NCI-H2029 (cell line): ENCODE measurements around the gene GRHL1.

Experiments
- DNase-seq: peaks from one replicate; lab custom pipeline; 2025; lab: John Stamatoyannopoulos, UW

Gene GRHL1

DNA sequence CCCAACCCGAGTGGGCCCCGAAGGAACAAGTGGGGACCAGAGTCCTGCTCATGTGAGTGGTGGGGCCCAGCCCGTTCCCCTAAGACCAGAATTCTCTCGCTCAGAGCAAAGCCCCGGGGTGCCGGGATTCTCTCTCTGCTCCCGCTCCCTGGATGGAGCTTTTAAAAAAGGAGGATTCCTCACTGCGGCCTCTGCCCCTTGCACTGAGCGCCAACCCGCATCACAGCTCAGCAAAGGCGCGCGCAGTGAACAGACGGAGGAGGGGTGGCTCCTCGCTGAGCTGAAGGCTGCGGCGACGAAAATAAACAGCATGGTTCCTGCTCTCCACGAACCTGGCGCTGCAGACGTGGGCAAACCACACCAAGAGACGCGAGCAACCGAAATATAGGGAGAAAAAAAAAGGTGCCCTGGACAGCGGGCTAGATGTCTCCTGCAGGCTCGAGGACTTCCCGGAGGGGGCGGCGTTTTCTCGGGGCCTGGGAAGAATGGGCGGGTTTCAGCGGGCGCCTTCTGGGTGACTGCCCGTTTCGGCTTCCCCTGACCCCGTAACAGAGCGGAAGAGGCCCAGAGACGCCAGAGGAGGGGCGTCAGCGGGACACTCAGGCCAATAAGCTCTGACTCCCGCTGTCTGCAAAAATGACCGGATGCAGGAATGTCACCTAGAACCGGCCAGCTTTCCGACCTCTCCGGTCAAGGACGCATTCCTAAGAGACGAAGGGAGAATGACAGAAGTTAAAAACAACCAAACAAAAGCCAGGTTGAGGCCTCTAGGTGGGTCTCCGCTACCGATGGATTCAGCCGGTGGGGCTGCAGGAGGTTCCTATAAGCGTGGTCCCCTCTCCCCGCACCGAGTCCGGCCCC lies 91.0 kb downstream of the GRHL1 start:
- no peak for DNase-seq

DNA sequence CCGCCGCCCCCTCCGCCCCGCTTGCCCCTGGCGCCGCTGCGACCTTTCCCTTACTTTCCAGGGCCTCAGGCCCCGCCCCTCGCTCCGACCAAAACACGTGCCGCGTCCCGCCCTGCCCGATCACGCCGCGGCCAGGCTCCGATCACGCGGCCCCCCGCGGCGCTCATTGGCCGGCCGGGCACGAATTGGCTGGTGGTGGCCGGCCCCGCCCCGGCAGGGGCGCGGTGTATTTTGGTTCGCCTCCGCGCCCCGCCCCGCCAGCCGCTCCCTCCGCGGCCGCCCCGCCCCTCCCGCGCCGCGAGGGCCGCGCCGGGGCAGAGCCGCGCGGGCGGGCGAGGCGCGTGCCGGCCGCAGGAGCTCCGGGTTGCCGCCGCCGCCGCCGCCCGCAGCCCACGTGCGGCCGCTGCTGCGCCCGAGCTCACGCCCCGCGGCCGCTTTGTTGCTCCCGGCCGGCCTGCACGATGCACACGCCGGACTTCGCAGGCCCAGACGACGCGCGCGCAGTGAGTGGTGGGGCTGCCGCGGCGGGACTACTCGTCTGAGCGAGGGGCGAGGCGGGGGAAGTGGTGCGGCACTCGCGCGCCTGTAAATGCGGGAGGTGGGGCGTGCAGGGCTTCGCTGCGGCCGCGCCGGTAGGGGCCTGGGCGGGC lies 91.9 kb downstream of the GRHL1 start, which contains the start of gene KLF11:
Gene KLF11 (plus strand): TSS at position 295 of the 650 bp plus-strand sequence. CDS start 167 bp downstream, at position 462.
- DNase-seq: peak; percentile 86

DNA sequence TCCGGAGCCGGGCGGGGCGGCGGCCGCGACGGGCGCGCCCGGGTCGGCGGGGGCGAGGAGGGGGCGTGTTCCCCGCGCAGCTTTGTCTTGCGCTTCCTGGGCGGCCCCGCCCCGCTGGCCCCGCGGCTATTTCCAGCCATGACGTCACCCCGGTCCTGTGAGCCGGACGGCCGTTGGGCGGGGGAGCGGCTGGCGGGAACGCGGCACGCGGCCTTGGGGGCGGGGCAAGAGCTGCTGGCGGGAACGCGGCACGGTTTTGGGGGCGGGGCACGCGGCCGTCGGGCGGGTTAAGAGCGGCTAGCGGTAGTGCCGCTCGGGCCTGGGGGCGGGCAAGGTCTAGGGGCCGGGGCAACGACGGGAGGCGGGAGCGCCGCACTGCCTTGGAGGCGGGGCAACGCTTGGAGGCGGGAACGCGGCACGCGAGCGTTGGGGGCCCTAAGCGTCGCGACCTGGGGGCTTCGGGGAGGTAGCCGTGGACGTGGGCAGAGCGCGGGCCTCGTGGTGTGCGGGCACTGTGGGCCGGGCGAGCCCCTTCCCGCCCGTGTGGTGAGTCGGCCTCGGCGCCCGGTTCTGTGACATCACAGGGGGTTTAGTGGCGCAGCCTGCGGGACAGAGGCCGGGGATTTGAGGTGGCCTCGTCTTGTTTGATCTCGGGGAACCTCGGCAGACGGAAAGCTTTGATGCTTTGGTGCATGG lies 92.6 kb downstream of the GRHL1 start:
- peak; percentile 85 for DNase-seq

DNA sequence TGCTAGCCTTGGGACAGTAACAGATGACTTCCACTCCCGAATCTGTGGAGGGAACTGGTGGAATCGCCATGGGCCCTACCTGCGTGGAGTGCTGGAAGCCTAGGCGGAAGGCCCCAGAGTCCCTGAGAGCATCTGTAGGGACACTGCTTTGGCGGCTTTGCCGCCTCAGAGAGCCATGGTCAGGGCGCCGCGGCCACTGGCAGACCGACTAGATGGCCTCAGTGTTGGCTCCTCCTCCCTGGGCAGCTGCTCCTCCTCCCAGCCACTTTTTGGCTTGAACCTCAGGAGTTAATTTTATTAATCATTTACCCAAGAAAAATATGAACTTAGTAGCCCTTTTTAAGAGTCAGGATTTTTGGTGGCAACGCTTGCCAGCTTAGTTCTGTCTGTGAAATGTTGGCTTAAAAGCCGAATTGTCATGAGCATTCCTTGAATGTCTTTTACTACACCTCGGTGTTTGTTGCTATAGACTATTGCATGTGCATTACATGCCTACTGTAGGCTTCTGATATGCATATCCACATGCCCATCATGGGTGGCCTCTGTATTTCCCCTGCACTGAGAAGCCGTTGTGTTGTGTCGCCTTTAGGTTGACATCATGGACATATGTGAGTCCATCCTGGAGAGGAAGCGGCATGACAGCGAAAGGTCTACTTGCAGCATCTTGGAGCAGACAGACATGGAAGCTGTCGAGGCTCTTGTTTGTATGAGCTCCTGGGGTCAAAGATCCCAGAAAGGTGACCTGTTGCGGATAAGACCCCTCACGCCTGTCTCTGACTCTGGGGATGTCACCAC lies 94.3 kb downstream of the GRHL1 start:
- DNase-seq: no peak

DNA sequence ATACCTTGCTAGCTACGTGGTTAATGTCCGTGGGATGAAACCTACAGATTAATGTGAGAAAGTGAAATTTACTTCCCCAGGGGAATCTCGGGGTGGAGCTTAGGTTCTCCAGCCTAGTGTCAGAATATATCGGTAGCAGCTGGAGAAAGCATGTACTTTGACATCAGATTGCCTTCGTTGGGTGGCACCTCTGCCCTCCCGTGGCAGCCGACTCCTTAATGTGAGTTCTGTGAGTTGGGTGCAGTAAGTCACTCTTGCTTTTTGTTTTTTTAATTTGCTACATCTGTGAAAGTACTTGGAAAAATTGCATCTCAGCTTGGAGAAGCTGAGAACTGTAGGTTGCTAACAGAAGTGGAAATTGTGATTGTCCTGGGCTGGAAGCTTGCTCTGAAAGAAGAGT lies 95.4 kb downstream of the GRHL1 start:
- no peak for DNase-seq

DNA sequence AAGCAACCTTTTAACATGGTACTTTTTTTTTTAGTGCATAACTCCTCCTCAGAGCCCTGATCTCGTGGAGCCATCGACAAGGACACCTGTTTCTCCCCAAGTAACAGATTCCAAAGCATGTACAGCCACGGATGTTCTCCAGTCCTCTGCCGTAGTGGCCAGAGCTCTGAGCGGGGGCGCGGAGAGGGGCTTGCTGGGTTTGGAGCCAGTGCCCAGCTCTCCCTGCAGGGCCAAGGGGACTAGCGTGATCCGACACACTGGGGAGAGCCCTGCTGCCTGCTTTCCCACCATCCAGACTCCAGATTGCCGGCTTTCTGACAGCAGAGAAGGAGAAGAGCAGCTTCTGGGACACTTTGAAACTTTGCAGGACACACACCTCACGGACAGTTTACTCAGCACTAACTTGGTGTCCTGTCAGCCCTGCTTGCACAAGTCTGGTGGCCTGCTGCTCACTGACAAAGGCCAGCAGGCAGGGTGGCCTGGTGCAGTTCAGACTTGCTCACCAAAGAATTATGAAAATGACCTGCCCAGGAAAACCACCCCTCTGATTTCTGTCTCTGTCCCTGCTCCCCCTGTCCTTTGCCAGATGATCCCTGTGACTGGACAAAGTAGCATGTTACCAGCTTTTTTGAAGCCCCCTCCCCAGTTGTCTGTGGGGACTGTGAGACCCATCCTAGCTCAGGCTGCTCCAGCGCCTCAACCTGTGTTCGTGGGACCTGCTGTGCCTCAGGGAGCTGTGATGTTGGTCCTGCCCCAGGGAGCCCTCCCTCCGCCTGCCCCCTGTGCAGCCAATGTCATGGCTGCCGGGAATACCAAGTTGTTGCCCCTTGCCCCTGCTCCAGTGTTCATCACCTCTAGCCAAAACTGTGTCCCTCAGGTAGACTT lies 96.4 kb downstream of the GRHL1 start:
- DNase-seq: no peak

DNA sequence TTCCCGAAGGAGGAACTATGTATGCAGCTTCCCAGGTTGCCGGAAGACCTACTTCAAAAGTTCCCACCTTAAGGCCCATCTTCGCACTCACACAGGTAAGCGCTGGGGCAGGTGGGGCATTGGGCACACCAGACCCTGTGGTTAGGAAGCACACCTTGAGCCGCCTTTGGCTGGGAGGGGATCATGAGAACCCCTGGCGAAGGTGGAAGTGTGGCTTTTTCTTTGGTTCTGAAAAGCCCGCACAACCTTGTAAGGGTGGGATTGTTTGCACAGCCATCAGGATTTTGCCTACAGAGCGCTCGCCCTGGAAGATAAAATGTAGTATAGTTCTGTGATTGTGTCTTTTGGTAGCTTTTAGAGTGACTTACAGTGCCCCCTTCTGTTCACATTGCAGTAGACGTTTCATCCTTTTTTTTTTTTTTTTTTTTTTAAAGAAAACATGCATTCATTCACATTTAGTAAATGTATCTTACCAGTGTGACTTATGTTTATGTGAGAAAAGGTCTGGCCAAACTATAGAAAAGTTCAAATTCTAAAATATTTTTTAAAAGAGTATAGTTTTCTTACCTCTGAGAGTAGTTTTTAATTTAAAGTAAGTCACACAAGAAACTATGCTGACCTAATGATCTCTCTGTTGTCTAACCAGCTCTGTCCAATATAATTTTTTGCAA lies 97.1 kb downstream of the GRHL1 start:
- DNase-seq: no peak
